OCI-M2 (cell line): ENCODE measurements around the gene COQ9.
"Not testable (repeated sequence)": the region's sequence is repeated elsewhere in the genome, so short reads cannot be mapped to it uniquely, and the experiment has no call there.

Source experiments
- DNase-seq: peaks from one replicate; lab custom pipeline; 2025; ENCODE audit not compliant: unreplicated experiment; lab: John Stamatoyannopoulos, UW

COQ9 gene

GRCh38 chr16:57426356-57426755 lies 20.9 kb upstream of the COQ9 start:
- DNase-seq, result no peak

GRCh38 chr16:57427307-57427706 lies 20.0 kb upstream of the COQ9 start:
- DNase-seq, result no peak

GRCh38 chr16:57427824-57428223 lies 19.5 kb upstream of the COQ9 start:
- no peak for DNase-seq

GRCh38 chr16:57430955-57431354 lies 16.3 kb upstream of the COQ9 start:
- DNase-seq, result no peak

- no peak for DNase-seq
These were observed 14.8 kb upstream of the COQ9 start for GRCh38 chr16:57432505-57432904.

- no peak for DNase-seq
These were observed 14.3 kb upstream of the COQ9 start for GRCh38 chr16:57432989-57433388.

- no peak for DNase-seq
These were observed 13.3 kb upstream of the COQ9 start for GRCh38 chr16:57434003-57434402.

- no peak for DNase-seq
These were observed 11.4 kb upstream of the COQ9 start for GRCh38 chr16:57435838-57436237.

GRCh38 chr16:57439947-57440346 lies 7.3 kb upstream of the COQ9 start:
- DNase-seq, result not testable (repeated sequence)

GRCh38 chr16:57440551-57440950 lies 6.7 kb upstream of the COQ9 start:
- not testable (repeated sequence) for DNase-seq

GRCh38 chr16:57444711-57445110 lies 2.6 kb upstream of the COQ9 start:
- no peak for DNase-seq

GRCh38 chr16:57445510-57445909 lies 1.8 kb upstream of the COQ9 start:
- DNase-seq, result no peak

GRCh38 chr16:57446531-57447185 lies 621 bp upstream of the COQ9 start:
- DNase-seq, result no peak

- no peak for DNase-seq
These were observed 4.7 kb downstream of the COQ9 start for GRCh38 chr16:57452021-57452420.

- DNase-seq, result peak; percentile 52
These were observed 15.1 kb downstream of the COQ9 start, which contains the start of gene POLR2C for GRCh38 chr16:57462209-57462977. Gene POLR2C, plus strand, starts transcription at chr16:57462679. Its CDS starts 46 bp downstream, at chr16:57462725.

- DNase-seq, result no peak
These were observed 15.7 kb downstream of the COQ9 start for GRCh38 chr16:57462978-57463362.

- no peak for DNase-seq
These were observed 17.2 kb downstream of the COQ9 start for GRCh38 chr16:57464523-57464922.

GRCh38 chr16:57468346-57468745 lies 21.1 kb downstream of the COQ9 start:
- DNase-seq, result no peak

GRCh38 chr16:57469046-57469445 lies 21.8 kb downstream of the COQ9 start:
- DNase-seq, result no peak

- no peak for DNase-seq
These were observed 22.7 kb downstream of the COQ9 start for GRCh38 chr16:57469917-57470470.

- no peak for DNase-seq
These were observed 23.4 kb downstream of the COQ9 start for GRCh38 chr16:57470711-57471110.

- DNase-seq, result no peak
These were observed 23.9 kb downstream of the COQ9 start for GRCh38 chr16:57471209-57471608.
